Middle frontal gyrus (tissue), 1 donor: Measurements from ENCODE around the gene NUMB.

Source experiments
- DNase-seq: peaks from one replicate; pipeline ENCODE4 v3.0.0-alpha.2; 2015; ENCODE audit warnings: low spot score; ENCODE audit errors: extremely low spot score

NUMB gene

DNA sequence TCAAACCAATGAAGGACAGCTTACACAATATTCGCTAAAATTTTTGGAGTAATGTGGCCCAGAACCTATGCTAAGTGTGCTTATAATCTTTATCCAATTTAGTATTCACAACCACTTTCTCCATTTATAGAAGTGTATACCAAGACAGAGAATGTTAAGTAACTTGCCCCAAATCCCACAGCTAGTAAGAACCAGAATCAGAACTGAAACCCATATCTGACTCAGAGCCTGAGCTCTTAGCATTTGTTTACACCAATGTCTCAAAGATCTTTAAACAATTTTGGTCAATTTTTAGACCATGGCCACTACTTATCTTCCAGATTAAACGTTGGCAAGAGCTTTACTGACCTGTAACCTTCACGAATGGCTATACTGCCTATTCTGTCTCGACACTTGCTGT, 168.1 kb downstream of the NUMB start:
- no peak for DNase-seq

DNA sequence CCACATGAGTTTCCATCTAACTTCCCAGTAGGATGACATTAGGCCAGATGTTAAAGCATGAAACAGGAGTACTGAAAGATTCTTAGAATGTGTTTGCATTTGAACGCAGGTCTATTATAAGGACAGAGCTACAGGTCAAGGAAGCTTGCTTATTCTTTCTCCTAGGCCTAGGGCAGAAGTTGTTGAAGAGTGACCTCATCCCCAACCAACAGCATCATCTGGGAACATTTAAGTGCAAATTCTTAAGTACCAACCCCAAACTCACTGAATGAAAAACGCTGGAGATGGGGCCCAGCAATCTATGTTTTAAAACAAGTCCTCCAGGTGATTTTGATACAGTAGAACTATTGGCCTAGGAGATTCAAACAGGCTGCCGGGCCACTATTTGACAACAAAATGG, 168.6 kb downstream of the NUMB start:
- DNase-seq: no peak

DNA sequence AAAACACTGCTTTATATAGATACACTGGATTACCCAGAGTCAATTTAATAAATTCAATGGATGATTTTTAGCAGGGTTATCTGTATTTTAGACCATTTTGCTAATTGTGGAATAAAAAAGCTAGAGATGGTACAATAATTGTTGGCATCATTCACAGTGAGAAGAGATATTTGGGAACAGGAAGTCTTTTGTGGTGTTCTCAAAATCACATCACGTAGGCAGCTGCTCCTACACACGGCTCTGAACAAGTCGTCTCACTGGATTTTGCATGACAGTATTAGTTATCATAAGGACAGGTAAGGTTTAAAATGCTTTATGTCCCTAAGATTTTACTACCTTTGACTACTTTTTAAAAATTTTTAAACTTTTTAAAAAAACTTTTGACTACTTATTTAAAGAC, 169.0 kb downstream of the NUMB start:
- no peak for DNase-seq

DNA sequence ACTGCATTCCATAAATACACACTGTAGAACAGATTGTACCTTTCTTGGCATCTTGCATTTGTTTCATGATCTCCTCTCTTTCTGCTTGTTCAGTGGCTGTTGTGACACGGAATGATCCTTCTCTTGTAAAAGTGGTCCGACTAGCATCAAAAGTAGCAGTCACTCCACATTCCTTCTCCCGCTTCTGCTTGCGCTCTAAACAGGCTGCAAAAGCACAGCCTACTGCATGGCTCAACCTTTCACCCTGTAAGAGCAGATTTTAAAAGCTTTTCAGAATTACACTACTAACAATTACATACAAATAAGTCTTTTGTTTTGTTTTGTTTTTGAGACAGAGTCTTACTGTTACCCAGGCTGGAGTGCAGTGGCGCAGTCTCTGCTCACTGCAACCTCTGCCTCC, 171.3 kb downstream of the NUMB start:
- no peak for DNase-seq

DNA sequence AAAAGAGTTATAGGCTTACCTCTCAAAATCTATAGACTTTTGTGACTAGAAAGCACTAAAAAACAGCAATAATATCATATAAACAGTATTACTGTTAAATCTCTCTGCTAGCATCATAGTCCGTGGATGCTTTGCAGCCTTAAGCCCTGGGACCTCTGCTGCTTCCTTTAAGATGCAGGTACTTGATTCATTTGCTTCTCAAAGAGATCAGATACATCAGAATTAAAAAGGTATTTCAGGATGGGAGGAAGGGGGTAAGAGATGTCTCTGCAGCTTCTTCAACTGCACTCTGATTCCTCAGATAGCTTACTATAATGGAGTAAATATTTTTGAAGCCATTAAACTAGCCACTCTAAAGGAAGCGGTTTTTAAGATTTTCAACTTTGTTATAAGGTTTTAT, 171.7 kb downstream of the NUMB start:
- DNase-seq: no peak

DNA sequence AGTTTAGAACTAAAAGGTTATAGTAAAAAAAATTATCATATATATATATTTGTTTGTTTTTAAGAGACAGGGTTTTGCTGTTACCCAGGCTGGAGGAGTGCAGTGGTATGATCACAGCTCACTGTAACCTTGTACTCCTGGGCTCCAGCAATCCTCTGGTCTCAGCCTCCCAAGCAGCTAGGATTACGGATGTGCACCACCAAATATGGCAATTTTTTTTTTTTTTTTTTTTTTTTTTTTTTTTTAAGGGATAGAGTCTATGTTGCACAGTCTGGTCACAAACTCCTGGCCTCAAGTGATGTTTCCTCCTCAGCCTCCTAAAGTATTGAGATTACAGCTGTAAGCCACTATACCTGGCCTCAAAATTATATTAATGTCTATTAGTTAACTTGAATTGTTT, 172.4 kb downstream of the NUMB start:
- no peak for DNase-seq

DNA sequence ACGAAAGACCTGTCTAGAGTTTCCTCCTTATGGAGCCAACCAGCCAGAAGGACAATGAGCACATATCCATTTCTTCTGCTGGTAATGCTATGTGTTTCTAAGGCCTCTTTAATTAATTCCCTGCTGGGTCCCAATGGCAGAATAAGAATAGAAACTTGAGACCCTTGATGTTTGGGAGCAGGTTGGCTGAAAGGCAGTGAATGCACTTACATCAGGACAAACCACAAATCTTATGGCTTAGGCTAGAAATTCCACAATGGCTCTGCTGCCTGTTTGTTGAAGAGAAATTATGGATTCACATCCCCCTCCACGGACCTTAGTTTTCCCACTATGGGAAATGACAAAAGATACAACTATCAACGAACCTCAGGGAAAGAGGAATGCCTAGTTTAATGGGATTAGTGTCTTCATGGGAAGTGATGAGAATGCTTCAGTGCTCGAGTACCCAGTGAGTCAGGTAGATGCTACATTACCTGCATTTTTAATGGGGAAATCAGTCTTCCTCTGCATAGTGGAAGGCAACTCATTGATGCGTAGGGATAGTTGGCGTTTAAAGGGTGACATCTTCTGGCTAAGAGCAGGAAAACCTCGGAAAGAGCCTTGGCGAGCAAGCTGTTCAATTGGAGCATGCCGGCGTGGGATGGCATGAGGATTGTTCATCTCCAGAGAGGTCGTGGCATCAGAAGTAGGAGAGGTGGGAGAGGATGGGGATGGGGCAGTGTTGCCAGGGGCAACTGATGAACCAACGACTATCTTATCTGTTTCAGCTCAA, 174.6 kb downstream of the NUMB start:
- no peak for DNase-seq

DNA sequence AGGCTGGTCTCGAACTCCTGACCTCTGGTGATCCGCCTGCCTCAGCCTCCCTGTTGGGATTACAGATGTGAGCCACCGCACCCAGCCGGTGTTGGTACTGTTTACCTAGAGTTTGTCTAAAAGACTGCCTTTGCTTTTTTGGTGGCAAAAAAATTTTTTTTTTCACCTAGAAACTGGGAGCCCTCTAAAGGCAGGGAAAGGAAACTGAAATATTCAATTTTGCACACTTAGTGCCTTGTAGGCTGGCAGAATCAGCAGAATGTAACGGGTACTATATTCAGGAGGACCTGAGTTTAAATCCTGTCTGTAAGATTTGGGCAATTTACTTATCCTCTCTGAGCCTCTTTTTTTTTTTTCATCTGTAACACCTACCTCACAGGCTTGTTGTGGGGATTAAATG, 177.4 kb downstream of the NUMB start:
- DNase-seq: no peak

DNA sequence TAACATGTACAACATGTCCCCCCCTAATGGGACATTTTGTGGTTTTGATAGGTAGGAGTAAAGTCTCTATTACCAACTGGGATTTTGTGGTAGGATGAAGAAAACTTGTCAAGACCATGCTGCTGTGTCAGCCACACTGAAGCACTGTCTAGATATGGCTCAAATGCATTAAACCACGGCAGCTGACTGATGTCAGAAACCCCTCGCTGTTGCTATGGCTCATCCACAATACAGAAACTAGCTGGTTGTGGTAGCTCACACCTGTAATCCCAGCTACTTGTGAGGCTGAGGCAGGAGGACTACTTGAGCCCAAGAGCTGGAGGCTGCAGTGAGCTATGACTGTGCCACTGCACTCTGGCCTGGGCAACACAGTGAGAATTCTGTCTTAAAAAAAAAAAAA, 181.0 kb downstream of the NUMB start:
- DNase-seq: no peak

DNA sequence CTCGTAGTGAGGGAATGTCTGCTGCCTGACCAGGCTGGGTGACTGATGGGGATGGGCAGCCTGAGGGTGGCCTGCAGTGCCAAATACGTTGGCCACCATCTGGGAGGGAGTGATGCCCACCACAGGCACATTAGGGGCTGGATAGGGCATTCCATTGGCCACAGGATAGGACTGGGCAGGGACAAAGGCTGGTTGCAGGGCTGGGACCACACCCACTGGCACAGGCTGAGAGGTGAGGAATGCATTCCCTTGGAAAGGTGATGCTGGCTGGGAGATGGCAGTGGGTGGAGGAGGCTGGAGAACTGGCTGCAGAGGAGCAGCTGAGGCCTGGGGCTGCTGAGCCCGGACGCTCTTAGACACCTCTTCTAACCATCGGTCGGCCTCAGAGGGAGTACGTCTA, 181.5 kb downstream of the NUMB start:
- DNase-seq: no peak

DNA sequence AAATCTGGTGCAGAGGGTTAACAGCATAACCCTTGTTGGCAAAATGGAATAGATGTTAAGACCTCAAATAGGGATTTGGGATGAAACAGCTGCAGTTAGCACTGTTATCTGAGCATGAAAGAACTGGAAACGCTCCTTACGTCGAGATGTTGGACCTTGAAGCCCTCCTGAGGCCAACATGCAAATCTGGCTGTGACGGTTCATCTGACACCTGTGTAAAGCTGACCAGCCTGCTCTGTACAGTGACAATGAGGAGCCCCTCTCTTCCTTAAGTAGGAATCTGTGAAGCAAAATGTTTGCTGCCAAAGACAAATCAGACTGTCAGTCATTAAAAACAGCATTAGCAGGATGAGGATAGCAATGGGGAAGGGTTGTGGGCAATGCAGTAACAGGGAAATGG, 184.5 kb downstream of the NUMB start:
- no peak for DNase-seq

DNA sequence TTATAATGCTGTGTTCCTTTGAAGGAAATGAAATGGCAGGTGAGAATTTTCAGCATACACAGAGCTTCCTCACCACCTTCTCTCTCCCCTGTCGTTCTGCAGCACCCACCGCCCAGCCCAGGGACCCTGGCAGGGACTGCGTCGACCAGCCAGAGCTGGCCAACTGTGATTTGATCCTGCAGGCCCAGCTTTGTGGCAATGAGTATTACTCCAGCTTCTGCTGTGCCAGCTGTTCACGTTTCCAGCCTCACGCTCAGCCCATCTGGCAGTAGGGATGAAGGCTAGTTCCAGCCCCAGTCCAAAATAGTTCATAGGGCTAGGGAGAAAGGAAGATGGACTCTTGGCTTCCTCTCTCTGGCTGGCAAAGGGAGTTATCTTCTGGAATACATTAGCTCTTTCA, 186.0 kb downstream of the NUMB start:
- DNase-seq: no peak

DNA sequence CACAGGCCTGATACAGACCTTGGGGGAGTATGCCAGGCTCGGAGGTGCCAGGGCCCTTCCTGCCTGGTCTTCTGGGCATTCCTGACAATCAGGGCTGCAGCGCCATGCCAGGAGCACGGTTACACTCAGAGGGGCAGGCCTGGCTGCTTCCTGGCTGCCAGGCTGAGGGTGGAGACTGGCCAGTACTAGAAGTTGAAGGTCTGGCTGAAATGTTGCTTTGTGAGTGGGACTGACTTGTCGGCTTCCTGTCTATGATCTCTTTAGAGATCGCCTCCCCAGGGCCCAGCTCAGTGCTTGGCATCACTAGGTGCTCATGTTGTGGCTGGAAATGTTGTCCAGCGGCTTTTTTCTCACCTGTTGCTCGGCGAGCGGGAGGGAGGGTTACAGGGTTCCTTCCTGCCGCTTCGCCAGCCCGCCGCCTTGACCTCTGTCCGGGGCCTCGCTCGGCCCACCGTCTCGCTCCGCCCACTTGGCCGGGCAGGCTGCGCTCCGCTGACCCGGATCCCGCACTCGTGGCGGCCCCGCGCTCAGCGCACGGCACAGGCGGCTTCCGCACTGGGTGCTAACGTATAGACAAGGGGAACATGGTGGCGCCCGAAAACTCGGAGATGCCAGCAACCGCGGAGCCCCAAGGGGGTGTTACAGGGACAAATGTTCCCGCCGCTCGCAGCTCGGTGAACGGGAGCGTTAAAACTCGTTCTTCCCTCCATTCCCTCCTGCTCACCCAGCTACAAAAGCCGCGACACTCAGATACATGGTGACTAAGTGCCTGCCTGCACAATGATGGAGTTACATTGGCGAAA, 188.4 kb downstream of the NUMB start:
- no peak for DNase-seq

DNA sequence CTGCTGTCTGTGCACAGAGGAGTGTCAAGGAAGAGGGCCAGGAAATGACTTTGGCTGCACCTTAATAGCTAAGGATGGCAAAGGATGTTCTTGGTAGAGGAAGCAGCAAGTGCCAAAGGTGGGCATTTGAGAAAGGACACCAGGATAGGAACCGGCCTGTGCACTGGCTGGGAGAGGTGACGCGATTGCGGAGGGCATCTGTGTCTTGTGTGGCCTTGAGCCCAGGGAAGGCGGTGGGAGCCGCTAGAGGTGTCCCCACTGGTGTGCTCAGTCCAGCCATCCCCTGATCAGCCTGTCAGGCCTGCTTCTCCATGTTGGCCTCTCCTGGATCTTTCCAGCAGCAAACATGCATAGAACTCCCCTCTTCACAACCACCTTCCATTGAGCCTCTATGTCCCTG, 190.9 kb downstream of the NUMB start:
- no peak for DNase-seq

DNA sequence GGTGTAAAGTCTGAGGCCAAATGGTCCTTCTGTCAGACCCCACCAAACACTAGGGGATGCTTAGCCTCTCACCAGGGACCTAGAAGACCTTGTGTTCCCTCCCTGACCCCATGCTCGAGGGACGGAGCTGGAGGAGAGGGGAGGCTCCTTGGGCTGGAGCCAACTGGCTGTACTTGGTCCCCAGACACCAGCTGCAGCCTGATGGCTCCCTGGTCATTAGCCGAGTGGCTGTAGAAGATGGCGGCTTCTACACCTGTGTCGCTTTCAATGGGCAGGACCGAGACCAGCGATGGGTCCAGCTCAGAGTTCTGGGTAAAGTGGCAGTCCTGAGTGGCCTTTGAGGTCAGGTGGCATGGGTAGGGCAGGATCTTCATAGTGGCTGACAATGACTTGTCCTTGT, 192.0 kb downstream of the NUMB start:
- no peak for DNase-seq

DNA sequence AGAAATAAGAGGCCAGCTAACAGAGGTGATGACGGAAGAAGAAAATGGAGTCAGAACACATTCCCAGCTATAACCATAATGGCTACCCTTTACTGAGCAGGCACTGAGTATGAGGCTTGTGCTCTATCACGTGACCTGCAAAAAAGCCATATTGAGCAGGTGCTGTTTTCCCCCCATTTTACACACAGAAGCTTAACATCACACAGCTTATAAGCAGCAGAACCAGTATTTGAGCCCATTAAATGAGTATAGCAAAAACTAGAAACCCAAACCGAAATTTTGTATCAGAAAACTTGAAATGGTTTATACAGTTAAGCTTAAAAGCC, 192.7 kb downstream of the NUMB start:
- no peak for DNase-seq

DNA sequence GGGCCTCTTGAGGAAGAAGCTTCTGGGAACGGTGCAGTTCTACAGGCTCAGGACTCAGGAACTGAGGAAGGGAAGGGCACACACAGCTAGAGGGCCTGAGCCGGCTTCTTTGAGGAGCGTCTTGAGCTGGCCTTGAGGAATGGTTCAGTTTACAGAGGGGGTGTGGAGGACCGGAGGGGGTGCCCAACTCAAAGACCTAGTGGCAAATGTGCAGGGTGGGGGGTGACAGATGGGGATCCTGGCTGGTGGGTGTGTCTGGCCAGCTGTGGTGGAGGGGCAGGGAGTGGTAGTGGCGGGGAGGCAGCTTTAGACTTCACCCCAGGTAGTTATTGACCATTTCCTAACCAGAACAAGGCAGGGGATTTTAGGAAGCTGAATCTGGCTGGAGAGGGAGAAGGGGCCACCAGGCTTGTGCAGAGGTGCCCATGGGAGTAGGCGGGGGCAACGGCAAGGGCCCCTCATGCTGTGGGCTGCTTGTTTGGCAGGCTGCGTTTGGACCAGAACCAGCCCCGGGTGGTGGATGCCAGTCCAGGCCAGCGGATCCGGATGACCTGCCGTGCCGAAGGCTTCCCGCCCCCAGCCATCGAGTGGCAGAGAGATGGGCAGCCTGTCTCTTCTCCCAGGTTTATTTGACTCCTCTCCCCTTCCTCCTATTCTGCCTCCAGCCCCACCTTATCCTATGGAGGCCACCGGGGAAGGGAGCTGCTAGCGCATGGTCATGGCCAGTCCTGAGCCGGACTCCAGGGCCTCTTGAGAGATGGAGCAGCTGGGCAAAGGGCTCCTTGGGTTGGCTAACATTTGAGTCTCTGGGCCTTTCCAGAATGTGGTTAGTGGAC, 193.2 kb downstream of the NUMB start:
- no peak for DNase-seq

DNA sequence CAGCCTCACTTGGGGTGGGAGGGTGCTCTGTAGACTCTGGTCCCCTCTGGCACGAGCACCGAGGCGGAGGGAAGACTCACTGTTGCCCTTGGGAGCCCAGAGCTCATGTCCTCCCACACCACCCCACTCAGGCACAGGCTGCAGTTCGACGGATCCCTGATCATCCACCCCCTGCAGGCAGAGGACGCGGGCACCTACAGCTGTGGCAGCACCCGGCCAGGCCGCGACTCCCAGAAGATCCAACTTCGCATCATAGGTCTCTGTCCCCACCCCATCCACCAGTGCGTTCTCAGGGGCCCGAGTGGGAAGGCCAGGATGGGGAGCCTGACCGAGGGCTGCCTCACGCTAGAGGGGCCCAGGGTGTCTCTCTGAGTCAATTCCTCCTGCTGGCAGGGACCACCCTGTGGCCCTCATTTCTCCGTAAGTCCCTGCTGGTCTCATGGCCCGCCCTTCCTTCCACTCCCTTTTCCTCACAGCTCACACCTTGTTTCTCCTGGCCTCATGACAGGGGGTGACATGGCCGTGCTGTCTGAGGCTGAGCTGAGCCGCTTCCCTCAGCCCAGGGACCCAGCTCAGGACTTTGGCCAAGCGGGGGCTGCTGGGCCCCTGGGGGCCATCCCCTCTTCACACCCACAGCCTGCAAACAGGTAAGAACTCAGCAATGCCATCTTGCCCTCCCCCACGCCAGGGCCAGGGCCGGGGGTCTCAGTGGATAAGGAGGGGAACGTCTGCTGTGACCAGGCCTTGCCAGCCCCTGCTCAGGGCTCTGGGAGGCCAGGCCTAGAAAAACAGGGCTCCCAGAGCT, 194.1 kb downstream of the NUMB start:
- DNase-seq: no peak

DNA sequence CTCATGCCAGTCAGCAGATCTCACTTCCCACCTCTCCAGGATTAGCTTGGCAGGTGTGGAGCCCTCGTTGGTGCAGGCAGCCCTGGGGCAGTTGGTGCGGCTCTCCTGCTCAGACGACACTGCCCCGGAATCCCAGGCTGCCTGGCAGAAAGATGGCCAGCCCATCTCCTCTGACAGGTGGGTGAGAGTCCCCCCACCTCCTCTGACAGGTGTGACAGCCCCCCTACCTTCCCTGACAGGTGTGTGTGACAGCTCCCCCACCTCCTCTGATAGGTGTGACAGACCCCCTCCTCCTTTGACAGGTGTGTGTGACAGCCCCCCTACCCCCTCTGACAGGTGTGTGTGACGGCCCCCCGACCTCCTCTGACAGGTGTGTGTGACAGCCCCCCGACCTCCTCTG, 194.7 kb downstream of the NUMB start:
- no peak for DNase-seq

DNA sequence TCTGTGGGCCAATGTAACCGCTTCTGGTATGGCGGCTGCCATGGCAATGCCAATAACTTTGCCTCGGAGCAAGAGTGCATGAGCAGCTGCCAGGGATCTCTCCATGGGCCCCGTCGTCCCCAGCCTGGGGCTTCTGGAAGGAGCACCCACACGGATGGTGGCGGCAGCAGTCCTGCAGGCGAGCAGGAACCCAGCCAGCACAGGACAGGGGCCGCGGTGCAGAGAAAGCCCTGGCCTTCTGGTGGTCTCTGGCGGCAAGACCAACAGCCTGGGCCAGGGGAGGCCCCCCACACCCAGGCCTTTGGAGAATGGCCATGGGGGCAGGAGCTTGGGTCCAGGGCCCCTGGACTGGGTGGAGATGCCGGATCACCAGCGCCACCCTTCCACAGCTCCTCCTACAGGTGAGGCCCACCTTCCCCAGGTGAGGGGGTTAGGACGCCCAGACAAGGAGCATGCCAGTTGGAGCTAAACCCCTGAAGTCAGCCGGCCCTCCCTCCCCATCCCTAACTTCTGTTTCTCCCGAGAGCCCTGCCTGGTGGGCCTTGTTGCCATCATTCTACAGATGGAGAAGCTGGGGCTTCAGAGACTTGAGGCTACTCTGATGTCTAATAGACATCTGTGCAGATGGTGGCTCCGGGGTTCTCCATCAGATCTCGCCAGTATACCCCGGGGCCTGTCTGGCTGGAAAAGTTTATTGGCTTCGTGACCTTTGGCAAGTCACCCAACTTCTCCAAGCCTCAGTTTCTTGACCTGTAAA, 195.7 kb downstream of the NUMB start:
- no peak for DNase-seq
